Hematopoietic multipotent progenitor cell (in vitro differentiated cells): Measurements from ENCODE around the gene CCDC174. TPM values are rescaled to one million over a fixed set of nuclear protein-coding genes. Genes with fewer than 3 reads are reported as not detected.
"Not testable (repeated sequence)": the region's sequence is repeated elsewhere in the genome, so short reads cannot be mapped to it uniquely, and the experiment has no call there.

Experiments used
- DNase-seq, 3 donors: peaks; one replicate each; pipeline ENCODE4 v3.0.0-alpha.2; 2011 to 2015; ENCODE audit warnings: low read depth in 2 of 3, low spot score in 2 of 3
- total RNA-seq: library from RNA; depleted of rRNA; stranded (reverse); fragments of >200 nt; gene quantifications from one replicate; pipeline ENCODE4 v1.2.3, GENCODE V29; 2012

Gene CCDC174
- total RNA-seq, 1 donor, result 9.7 TPM

DNA sequence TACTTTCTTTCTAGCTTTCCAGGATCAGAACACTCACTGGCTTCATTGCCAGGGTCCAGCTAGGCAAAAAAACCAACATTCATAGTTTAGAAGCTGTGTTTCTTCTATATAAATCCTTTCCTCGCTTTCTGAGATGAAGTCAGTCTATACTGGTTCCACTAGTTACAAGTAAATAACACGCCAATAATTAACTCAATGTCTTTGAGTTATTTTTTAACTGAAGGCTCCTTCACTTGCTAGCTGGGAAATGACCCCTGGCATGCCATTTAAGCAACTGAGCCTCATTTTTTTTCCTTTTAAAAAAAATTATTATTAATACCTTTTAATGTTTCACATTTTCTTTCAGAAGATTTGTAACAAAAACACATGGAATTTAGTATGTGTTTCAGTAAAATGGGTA lies 2.1 kb upstream of the CCDC174 start:
- DNase-seq, result no peak

DNA sequence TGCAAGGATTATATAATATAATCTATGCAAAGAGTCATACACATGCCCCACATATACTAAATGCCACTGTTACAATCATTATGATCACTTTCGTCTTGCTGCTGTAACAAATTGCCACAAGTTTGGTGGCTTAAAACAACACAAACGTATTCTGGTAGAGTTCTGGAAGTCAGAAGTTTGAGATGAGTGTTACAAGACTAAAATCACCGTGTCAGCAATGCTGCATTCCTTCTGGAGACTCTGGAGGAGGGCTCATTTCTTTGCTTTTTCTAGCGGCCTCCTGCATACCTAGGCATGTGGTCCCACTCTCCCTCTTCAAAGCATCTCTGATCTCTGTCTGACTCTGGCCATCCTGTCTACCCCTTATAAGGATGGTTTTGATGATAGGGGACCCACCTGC lies 1.4 kb upstream of the CCDC174 start:
- no peak for DNase-seq

DNA sequence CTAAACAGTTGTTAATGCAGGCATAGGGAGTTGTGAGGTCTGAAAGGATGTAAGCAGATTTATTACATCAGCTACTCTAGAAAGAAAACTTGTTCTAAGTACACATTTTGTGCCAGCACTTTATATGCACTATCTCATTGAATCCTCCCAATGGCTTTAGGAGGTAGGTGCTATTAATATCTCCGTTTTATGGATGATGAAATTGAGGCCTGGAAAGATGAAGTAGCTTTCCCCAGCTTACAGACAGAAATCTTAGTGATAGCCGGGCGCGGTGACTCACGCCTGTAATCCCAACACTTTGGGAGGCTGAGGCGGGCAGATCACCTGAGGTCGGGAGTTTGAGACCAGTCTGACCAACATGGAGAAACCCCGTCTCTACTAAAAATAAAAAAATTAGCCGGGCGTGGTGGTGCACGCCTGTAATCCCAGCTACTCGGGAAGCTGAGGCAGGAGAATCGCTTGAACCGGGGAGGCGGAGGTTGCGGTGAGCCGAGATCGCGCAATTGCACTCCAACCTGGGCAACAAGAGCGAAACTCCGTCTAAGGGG lies 872 bp downstream of the CCDC174 start:
- DNase-seq, result not testable (repeated sequence)

DNA sequence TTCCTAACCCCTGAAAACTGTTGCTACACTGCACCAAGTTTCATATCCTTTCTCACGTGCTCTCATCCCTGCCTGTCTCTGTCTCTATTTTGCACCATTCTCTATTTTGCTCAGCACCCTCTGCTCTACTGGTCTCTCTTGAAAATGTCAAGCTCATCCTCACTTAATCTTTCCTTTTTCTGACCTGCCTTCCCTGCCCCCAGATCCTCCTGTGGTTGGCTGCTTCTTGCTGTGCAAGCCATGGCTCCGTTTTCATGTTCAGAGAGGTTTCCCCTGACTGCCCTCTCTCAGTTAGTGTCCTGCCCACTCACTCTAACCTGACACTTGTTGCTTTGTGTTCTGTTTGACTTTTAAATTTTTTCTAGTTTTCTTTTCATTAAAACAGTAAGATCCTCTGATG lies 6.0 kb downstream of the CCDC174 start:
- DNase-seq, result no peak

- DNase-seq, result no peak
Observed at GRCh38 chr3:14658978-14659377, 7.4 kb downstream of the CCDC174 start.

DNA sequence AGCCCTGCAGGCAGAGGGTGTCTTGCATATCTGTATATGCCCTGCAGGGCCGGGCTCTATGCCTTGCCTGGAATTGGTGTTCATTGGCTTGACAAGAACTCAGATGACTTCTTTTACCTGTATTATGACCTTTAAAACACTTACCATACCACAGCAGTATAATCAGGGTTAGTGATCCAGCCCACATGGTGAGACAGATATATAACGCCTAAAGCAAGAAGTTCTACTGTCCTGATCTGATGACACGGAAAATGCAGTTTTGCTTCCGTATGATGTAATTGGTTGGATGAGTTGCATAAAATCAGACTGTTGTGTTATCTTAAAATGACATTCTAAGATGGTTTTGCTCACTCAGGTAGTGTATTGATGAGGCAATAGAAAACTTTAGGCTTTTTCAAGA lies 9.4 kb downstream of the CCDC174 start:
- no peak for DNase-seq

DNA sequence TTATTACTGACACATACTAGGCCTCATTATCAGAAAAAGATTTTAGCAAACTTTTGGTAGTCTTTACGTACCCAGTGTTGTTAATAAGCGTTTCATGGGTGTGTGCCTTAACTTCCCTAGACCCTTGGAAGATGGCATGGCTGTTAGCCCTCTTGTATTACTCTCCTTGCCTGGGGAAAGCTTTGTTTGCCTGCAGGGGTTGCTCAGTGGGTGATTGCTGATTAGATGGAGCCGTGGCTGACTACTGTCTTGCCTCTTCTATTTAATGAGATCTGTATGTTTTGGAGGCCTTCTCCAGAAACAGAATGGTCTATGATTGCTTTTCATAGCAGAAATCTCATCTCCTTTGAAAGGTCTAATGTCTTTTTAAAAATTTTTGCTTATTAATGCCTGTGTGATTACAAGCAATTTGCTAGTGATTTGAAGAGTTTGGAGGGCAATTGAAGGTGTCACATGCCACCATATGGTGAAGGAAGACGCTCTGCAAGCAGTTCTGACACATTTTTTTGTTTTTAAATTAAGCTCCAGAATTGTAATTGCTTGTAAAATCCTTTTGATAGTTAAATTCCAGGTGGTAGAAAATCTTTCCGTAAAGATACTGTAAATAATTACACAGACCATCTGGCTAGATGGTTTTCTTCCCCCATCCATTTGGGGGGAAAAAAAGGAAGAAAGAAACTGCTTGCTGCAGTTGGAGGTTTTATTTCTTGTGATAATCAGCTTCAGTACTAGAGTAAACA lies 12.0 kb downstream of the CCDC174 start:
- DNase-seq, result no peak

DNA sequence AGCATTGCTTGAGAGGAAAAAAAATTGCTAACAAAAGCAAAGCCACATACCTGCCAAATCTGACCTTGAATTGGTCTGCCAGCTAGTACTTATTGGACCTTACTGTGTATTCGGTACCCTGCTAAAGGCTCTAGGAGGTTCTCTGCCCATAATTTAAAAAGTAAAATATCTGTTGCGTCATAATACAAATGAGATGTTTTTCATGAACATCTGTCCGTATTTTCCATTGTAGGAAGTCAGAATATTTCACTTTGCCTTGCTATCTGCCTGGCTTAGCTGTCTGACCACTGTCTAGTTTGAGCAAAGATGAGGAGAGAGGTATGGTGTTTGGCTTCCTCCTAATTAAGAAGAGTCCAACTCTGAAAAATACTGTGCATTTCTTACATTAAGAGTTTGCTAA lies 12.6 kb downstream of the CCDC174 start:
- no peak for DNase-seq

GRCh38 chr3:14672588-14672987 lies 21.0 kb downstream of the CCDC174 start:
- DNase-seq, result no peak

GRCh38 chr3:14674841-14675240 lies 23.3 kb downstream of the CCDC174 start, which contains the start of gene C3orf20:
C3orf20 (plus strand) TSS chr3:14675141; CDS start chr3:14682714, 7,573 bp downstream.
- no peak for DNase-seq

DNA sequence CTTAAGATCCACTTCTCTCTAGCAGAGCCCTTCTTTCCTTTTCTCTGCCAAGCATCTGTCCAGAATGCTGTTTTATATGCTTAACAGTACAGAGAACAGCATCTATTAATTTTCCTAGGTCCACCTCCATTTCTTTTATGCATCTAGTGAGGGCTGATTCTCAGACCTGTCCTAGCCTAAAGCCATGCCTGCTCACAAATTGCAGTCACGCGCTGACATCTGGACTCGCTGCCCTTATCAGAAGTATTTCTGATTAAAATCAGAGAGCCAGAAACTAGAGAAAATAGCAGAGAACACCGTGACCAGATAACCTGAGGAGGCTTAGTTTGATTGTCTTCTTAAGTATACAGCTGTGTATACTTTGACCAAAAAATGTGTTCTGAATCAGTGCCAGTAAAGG lies 25.3 kb downstream of the CCDC174 start:
- DNase-seq, result no peak

- no peak for DNase-seq
Observed at GRCh38 chr3:14678015-14678503, 26.5 kb downstream of the CCDC174 start.

- no peak for DNase-seq
Observed at GRCh38 chr3:14680115-14680514, 28.6 kb downstream of the CCDC174 start.

- no peak for DNase-seq
Observed at GRCh38 chr3:14680716-14681115, 29.2 kb downstream of the CCDC174 start.

GRCh38 chr3:14684447-14684846 lies 32.9 kb downstream of the CCDC174 start:
- DNase-seq, result no peak

DNA sequence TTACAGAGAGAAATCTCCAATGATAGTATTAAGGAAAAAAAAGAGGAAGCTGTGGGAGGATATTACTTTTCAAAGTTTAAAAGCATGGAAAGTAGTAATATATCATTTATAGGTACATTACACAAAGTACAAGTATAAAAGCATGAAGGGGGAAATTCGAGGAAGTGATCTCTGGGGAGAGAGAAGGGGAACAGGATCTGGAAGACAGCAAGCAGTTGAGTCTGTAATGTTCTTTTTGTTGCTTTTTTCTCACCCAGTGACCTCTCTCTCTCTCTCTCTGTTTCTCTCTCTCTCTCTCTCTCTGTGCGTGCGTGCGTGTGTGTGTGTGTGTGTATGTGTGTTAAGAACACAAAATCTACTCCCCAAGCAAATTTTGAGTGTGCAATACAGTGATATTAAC lies 33.6 kb downstream of the CCDC174 start:
- peak in 1 of 3 donors; percentile 21 for DNase-seq

GRCh38 chr3:14687360-14687759 lies 35.8 kb downstream of the CCDC174 start:
- no peak for DNase-seq

DNA sequence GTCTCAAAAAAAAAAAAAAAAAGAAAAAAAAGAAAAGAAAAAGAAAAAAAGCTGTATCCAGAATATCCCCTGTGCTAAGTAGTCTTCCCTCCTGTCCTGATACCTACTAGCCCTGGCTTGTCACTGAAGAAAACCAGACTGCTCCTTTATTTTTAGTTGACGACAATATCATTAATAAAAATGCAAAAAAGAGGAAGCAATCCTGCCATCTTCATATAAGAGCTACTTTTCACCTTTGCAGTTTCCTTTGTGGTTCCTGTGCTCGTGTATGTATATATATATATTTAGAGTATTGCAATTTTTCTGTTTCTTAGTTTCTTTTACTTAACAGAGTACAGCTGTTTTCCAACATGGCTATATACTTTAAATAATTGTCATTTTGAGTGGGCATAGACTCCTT lies 37.0 kb downstream of the CCDC174 start:
- peak in 1 of 3 donors; percentile 67 for DNase-seq

DNA sequence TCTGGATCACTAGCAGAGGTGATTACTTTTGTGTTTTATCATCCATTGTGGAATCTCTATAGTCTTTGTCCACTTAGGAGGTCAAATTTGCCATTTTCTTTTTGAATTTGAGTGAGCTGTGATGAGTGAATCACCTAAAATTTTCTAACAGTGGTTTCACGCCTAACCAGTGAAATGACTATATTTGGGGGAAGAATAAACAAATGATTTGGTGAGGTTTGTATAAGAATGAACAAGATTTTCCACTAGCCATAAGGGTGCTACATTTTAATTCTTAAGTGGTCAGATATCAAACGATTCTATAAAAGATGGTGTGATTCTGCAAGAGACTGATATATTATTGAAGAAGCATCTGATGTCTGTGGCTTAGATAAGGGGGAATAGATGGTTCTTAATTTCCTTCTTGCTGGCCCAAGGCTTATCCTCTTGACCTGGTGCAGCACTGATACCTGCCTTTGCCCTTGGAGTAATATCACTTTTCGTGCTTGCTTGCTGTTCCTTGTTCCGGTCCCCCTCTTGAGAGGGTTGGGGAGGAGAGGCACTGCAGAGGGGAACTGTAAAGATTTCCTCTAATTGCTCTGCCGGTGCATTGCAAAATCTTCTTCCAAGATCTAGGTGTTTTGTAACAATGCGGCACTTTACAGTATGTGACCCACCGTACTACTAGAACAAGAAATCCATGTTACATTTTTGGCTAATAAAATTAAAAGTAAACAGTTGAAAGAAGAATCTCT lies 37.9 kb downstream of the CCDC174 start:
- DNase-seq, result no peak

GRCh38 chr3:14691239-14691638 lies 39.7 kb downstream of the CCDC174 start:
- peak in 2 of 3 donors; percentile 26 to 57 for DNase-seq

- no peak for DNase-seq
Observed at GRCh38 chr3:14691719-14692118, 40.2 kb downstream of the CCDC174 start.
